GM12872 (cell line): ENCODE results near the gene DDX10.

Source experiments
- TF ChIP-seq, protein P1 (sequence below): IDR thresholded peaks from 3 replicates; pipeline ENCODE4 v1.5.1; 2011; ENCODE audit warnings: low read depth, mild to moderate bottlenecking, low read length, moderate library complexity; ENCODE audit not compliant: insufficient read depth

Gene DDX10

DNA sequence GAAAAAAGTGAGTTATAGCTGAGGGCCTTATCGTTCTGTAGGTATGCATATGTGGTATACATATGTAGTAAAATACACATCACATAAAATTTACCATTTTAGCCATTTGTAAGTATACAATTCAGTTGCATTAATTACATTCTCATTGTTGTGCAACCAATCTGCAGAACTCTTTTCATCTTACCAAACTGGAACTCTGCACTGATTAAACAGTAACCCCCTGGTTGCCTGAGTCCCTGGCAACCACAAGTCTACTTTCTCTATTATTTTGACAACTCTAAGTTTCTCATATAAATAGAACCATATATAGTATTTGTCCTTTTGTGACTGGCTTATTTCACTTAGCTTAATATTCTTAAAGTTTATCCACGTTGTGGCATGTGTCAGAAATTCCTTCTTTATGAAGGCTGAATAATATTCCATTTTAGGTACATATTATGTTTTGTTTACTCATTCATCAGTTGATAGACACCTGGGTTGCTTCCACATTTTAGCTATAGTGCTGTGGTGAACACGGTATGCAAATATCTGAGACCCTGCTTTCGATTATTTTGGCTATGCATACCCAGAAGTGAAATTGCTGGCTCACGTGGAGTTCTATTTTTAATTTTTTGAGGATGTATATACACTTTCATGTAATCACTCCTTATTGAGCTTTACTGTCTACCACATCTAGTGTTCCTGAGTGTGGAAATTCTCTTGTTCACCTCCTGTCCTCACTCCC, 1.6 kb upstream of the DDX10 start:
- TF ChIP-seq, protein P1, sequence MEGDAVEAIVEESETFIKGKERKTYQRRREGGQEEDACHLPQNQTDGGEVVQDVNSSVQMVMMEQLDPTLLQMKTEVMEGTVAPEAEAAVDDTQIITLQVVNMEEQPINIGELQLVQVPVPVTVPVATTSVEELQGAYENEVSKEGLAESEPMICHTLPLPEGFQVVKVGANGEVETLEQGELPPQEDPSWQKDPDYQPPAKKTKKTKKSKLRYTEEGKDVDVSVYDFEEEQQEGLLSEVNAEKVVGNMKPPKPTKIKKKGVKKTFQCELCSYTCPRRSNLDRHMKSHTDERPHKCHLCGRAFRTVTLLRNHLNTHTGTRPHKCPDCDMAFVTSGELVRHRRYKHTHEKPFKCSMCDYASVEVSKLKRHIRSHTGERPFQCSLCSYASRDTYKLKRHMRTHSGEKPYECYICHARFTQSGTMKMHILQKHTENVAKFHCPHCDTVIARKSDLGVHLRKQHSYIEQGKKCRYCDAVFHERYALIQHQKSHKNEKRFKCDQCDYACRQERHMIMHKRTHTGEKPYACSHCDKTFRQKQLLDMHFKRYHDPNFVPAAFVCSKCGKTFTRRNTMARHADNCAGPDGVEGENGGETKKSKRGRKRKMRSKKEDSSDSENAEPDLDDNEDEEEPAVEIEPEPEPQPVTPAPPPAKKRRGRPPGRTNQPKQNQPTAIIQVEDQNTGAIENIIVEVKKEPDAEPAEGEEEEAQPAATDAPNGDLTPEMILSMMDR: no peak

DNA sequence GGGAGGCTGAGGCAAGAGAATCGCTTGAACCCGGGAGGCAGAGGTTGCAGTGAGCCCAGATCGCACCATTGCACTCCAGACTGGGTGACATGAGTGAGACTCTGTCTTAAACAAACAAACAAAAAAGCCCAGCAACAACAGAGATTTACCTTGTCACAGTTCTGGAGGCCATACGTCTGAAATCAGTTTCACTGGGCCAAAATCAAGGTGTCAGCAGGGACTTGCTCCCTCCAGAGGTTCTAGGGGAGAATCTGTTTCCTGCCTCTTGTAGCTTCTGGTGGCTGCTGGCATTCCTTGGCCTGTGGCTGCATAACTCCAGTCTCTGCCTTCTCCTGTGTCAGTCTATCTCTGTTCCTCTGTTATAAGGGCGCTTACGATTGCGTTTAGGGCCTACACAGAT, 1.5 kb downstream of the DDX10 start:
- TF ChIP-seq, protein P1: peak; percentile 12; the same call in 1 of the 3 replicates

DNA sequence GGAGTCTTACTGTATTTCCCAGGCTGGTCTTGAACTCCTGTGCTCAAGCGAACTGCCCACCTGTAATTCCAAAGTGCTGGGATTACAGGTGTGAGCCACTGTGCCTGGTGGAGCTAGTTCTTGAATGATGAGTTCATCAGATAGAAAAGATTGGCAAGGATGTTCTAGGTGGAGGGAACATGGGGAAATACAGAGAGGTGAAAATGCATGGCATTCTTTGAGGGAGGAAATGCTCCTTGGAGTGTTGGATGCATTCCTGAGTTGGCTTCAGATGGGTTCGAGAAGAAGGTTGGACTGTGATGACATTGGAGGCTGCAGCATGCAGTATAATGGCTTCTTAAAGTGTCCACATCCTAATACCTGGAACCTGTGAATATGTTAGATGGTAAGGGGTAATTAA, 4.4 kb downstream of the DDX10 start:
- TF ChIP-seq, protein P1: no peak

DNA sequence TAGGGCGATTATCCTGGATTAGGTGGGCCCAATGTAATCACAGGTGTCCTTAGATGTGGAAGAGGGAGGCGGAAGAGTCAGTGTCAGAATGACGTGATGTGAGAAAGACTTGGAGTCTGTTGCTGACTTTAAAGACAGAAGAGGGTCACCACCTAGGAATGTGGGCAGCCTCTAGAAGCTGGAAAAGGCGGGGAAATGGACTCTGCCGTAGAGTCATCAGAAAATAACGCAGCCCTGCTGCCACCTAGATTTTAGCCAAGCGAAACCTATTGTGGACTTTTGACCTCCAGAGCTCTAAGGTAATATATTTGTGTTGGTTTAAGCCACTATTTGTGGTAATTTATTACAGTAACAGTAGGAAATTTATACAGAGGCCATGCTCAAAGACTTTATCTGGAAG, 4.8 kb downstream of the DDX10 start:
- TF ChIP-seq, protein P1: no peak

DNA sequence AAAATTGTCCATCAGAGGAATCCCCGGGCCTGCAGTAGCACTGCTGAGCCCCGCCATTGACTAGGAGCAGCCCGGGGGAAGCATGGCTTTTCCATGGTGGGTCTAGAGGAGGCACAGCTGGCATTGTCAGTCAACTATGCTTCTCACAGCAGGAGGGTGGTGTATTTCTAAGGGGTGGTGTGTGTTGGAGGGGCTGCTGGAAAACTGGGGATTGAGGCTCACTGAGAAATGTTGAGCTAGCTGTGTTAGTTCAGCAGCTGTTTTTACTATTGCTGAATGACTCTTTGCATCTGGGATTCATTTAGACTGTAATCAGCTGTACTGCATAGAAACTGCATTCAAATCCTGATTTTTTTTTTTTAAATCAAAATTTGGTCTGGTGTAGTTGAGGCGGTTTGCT, 5.6 kb downstream of the DDX10 start:
- TF ChIP-seq, protein P1: no peak

DNA sequence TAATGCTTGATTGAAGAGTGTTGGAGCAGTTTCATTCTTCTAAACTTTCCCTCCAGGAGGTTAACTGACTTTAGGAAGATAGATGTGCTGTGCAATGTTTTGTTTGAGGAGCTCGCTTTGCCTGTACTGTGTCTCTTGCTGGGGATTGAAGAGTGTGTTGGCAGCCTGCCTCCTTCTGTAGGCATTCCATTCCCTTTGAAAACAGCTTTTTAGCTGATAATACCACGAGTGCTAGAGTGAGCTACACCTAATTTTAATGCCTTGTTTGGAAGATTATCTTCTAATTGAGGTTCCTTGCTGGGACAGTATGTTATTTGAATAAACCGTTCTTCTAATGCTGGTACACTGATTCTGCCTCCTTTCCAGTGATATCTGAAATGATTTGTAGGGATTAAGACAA, 7.2 kb downstream of the DDX10 start:
- TF ChIP-seq, protein P1: no peak

DNA sequence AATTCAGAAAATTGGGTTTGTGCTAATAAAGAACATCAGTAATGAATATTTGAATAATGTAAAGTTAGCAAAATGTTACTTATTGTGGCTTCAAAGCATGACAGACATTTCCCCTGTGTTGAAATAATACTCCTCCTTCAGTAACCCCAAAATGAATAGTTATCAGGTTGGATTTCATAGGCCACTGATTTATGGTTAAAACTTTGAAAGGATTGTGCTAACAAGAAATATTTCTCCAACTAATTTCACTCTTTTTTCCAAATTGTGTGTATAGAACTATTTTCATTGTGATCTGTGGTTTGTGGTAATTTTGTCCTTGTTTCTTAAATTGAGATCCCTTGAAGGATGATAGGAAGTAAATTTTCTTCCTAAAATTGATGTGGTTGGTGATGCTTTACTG, 7.9 kb downstream of the DDX10 start:
- TF ChIP-seq, protein P1: no peak
